ENCODE measurements around the gene MIA3.

Gene MIA3

GRCh38 chr1:222618880-222619596 is 1.1 kb downstream of the MIA3 start:
- DNase-seq (ENCODE audit: low read depth) = peak; percentile 1

- DNase-seq (ENCODE audit: low read depth) = no peak
Measured at GRCh38 chr1:222620566-222620965, 2.7 kb downstream of the MIA3 start.

GRCh38 chr1:222622765-222623164 is 4.9 kb downstream of the MIA3 start:
- DNase-seq (ENCODE audit: low read depth) = no peak

DNA sequence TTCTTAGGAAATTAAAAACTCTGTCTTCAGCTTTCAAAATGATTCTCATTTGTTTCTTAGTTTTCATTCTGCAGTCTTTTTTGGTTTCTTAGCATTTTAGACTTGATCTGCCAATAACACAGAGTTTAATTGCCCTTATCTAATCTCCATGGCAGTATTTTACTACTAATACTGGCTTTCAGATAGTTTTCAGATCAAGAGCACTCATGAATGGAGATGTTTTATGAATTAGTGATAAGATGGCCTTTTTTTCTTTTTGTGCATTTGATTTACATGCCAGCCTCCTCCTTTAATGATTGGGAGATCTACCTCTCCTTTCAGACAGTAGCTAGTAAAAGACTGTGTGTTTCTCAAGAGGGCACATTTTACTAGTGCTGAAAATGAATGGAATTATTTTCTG is 5.6 kb downstream of the MIA3 start:
- DNase-seq (ENCODE audit: low read depth) = no peak

GRCh38 chr1:222624214-222624613 is 6.3 kb downstream of the MIA3 start:
- no peak for DNase-seq (ENCODE audit: low read depth)

GRCh38 chr1:222627232-222627631 is 9.3 kb downstream of the MIA3 start:
- no peak for DNase-seq (ENCODE audit: low read depth)

- no peak for DNase-seq (ENCODE audit: low read depth)
Measured at GRCh38 chr1:222629921-222630535, 12.1 kb downstream of the MIA3 start.

DNA sequence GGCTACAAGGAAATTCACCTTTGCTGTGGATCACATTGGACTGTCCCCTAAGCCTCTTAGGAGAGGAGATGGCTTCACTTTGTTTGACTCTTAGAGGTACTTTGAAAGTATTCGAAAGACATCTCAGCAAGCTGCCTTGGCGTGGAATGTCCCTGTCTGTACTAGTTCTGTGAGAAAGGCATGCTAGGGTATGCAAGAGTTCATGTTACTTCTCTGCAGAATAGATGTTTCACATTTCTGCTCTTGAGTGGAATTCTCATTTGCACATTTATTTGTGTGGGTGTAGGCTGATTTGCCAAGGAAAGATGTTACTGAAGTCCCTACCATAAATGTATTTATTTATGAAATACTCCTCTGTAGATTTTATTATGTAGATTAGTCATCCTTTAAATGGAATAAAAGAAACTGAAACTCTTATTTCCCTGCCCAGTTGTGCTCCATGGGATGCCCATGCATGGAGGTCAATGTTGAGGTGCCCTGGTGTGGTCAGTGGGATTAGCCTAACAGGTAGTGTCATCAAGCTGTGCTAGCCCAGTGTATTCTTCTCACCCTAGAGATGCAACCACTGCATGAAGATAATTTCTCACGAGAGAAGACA is 13.8 kb downstream of the MIA3 start:
- no peak for DNase-seq (ENCODE audit: low read depth)

DNA sequence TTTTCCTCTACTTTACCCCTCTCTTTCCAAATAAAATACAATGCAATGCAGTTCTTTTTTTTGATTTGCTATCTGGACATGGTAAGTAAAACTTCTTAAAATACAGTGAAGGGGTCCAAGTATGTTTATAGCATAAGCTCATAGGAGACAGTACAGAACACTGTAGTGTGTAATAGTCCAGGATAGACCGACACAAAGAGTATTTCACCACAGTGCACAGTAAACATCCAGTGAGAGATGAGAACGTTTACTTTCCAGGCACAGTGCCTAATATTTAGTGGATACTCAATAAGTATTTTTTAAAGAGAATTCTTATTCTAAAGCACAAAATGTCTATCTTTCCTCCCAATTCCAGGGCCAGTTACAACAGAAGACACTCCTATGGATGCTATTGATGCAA is 14.9 kb downstream of the MIA3 start:
- DNase-seq (ENCODE audit: low read depth) = no peak

- DNase-seq (ENCODE audit: low read depth) = no peak
Measured at GRCh38 chr1:222634180-222635013, 16.5 kb downstream of the MIA3 start.

- no peak for DNase-seq (ENCODE audit: low read depth)
Measured at GRCh38 chr1:222641269-222641948, 23.5 kb downstream of the MIA3 start.

- DNase-seq (ENCODE audit: low read depth) = no peak
Measured at GRCh38 chr1:222642468-222642867, 24.6 kb downstream of the MIA3 start.

GRCh38 chr1:222643606-222643937 is 25.7 kb downstream of the MIA3 start:
- no peak for DNase-seq (ENCODE audit: low read depth)

GRCh38 chr1:222643938-222644635 is 26.2 kb downstream of the MIA3 start:
- DNase-seq (ENCODE audit: low read depth) = peak; percentile 95

DNA sequence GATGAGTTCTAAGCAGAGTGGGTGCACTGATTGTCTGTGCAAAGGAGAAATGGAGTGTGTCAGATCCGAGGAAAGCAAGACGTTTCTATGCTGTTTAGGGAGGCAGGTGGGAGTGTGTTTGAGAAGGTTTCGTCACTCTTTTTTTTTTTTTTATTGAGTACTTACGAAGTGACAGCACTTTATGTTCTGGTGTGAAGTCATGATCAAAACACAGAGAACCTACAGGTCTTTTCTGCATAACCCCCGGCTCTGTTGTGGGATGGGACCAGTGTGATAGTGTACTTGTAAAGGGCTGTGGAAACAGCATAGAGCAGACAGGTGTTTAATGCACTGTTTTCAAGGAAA is 26.7 kb downstream of the MIA3 start:
- no peak for DNase-seq (ENCODE audit: low read depth)

DNA sequence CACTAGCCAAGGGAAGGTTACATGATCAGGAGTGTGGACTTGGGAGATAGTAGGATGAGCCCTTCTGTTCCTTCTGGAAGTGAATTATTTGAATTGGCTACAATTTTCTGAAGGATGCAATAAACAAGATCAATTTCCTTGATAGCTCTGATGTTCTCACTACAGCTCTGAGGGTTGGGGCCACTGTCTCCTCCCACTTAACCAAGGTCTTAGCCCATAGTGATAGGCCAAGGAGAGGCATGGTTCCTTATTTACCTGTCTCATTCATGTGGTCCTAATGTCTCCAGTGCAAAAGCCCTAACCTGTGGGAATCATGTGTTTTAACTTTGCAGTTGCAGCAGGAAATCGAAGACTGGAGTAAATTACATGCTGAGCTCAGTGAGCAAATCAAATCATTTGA is 34.8 kb downstream of the MIA3 start:
- DNase-seq (ENCODE audit: low read depth) = no peak

GRCh38 chr1:222653178-222653827 is 35.4 kb downstream of the MIA3 start:
- no peak for DNase-seq (ENCODE audit: low read depth)

DNA sequence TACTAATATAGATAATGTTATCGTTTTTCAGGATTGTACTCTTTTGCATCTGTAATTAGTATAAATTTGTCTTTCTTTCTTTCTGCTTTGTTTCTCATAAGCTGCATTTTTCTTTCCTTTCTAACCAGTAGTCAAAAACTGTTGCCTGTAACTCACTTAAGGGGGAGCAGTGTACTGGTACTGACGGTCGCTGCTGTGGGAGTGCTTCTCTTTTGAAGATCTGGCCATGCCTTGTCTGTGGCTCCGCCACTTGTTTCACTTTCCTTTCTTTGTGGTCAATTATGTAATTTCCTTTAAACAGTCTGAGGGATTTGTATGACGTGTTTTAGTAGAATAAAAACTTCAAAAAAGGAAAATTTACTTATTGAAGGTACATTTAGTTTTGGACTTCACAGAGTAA is 37.0 kb downstream of the MIA3 start:
- DNase-seq (ENCODE audit: low read depth) = peak; percentile 44

GRCh38 chr1:222656391-222657155 is 38.7 kb downstream of the MIA3 start:
- no peak for DNase-seq (ENCODE audit: low read depth)

DNA sequence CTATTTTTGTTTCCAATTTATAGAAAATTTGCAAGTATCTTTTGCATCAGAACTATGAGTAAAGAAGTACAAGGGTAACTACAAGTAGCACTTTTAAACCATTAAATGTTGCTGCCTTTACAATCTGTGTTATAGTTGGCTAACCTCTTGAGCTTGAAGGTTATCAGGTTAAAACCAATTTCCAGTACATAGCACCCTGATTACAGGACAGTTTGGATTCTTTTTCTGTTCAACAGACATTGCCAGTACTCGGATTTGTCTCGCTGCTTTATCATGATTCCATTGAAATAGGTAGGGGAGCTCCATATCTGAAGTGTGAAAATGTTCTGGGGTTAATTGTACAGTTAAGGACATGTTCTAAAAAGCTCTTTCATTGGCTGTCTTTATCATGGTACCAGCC is 40.0 kb downstream of the MIA3 start:
- no peak for DNase-seq (ENCODE audit: low read depth)
